AG09309 (cell line): Measurements from ENCODE around the gene LTBP1.
"Not testable (repeated sequence)": the region's sequence is repeated elsewhere in the genome, so short reads cannot be mapped to it uniquely, and the experiment has no call there.

Experiments
- DNase-seq: peaks from one replicate; pipeline ENCODE4 v3.0.0-alpha.2; 2010; ENCODE audit warnings: low read depth
- H3K4me3 ChIP-seq: 2 replicates; pipeline ENCODE4 v1.5.1; 2011; ENCODE audit warnings: mild to moderate bottlenecking, low read depth, low read length, moderate library complexity; ENCODE audit not compliant: control insufficient read depth
- CTCF ChIP-seq: IDR thresholded peaks from 2 replicates; pipeline ENCODE4 v1.5.1; 2011; ENCODE audit warnings: mild to moderate bottlenecking, low read depth, low read length, inconsistent platforms; ENCODE audit not compliant: insufficient read depth, control insufficient read depth; ENCODE audit errors: missing control alignments

LTBP1 gene

DNA sequence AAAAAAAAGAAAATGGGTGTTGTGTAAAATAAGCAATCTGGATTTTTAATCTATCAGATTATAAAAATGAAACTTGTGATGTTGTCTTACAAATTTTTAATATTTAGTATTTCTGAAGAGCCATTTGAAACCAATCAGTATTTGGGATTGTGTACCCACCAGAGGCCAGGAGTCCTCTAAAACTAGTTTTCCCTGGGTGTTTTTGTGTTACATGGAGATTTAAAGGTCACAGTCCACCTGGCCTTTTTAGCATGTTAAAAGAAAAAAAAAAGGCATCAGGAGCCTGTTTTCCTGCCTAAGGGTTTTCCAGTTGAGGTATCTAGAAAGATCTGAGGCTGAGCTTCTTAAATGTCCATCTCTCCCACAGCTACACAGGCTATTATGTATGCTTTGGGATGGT is 221.7 kb downstream of the LTBP1 start:
- no peak for DNase-seq
- no peak for TF ChIP-seq CTCF
- H3K4me3 ChIP-seq, result no peak overlapping the region

- H3K4me3 ChIP-seq, result no peak overlapping the region
- TF ChIP-seq CTCF, result no peak
- no peak for DNase-seq
These were observed 222.2 kb downstream of the LTBP1 start for GRCh38 chr2:33168922-33169321.

DNA sequence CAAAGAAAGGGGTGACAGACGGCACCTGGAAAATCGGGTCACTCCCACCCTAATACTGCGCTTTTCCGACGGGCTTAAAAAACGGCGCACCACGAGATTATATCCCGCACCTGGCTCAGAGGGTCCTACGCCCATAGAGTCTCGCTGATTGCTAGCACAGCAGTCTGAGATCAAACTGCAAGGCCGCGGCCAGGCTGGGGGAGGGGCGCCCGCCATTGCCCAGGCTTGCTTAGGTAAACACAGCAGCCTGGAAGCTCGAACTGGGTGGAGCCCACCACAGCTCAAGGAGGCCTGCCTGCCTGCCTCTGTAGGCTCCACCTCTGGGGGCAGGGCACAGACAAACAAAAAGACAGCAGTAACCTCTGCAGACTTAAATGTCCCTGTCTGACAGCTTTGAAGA is 223.5 kb downstream of the LTBP1 start:
- not testable (repeated sequence) for H3K4me3 ChIP-seq, DNase-seq

- TF ChIP-seq CTCF, result no peak
- DNase-seq, result no peak
- H3K4me3 ChIP-seq, result no peak overlapping the region
These were observed 230.9 kb downstream of the LTBP1 start for GRCh38 chr2:33177627-33178026.

GRCh38 chr2:33178209-33178608 is 231.5 kb downstream of the LTBP1 start:
- TF ChIP-seq CTCF, result no peak
- no peak for DNase-seq
- H3K4me3 ChIP-seq, result no peak overlapping the region

- no peak for DNase-seq
- TF ChIP-seq CTCF, result no peak
- H3K4me3 ChIP-seq, result no peak overlapping the region
These were observed 234.2 kb downstream of the LTBP1 start for GRCh38 chr2:33180915-33181314.

DNA sequence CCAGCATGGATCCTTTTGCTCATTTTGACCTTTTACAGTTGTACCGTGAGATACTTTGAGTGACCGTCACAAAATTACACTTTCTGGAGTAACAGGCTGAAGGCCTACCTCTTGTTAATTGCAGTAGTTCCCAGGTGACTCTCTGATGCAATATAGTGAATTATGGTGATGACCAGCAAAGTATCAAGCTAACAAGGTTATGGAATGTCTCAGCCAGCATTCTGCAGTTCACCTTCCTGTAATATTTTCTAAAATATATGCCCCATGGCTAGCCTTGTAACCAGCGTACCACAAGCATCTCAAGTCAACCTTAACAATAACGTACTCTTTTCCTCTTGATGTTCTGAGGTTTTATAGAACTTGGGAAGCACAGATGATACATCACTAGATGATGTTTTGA is 234.7 kb downstream of the LTBP1 start:
- no peak overlapping the region for H3K4me3 ChIP-seq
- no peak for DNase-seq
- TF ChIP-seq CTCF, result no peak
